ENCODE results near the gene PALB2.

The PALB2 gene

DNA sequence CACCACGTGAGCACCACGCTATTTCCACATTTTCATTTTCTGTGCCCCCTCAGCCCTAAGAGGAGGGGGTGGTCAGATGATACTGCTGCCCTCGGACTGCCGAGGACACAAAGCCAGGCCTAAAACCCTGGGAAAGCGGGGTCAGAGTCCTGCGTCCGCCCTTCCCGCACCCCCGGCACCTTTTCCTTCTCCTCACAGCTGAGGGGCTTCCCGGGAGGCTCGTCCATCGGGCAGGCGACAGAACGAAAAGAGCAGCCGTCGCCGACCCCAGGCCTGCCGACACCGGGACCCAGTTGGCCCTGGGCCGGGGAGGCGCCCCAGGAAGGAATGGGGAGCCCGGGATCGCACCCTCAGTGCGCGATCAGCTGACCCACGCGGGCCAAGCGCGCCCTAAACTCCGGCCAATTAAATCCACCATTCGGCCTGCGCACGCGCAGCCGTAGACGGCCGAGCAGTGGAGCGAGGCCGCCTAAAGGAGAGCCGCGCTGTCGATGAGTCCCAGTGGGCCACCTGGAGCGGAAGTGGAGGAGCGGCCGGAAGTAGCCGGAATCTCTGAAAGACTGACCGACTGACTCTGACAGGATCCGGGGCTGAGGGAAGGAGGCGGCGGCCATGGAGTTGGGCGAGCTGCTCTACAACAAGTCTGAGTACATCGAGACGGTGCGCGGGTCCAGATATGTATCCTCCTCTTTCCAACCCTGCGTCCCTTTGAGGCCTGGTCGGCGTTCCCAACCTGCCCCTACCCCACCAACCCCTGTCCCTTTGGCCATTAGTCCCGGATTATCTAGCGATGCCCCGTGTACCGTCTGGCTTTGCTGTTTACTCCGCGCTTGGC lies at the start of gene PALB2, which contains the start of gene DCTN5:
TSS of gene PALB2 (minus strand) at position 380 of the 835 bp plus-strand sequence. CDS start at position 227, 153 bp downstream.
TSS of gene DCTN5 (plus strand) at position 536 of the 835 bp plus-strand sequence. CDS start at position 613, 77 bp downstream.
- TF ChIP-seq, protein P1, sequence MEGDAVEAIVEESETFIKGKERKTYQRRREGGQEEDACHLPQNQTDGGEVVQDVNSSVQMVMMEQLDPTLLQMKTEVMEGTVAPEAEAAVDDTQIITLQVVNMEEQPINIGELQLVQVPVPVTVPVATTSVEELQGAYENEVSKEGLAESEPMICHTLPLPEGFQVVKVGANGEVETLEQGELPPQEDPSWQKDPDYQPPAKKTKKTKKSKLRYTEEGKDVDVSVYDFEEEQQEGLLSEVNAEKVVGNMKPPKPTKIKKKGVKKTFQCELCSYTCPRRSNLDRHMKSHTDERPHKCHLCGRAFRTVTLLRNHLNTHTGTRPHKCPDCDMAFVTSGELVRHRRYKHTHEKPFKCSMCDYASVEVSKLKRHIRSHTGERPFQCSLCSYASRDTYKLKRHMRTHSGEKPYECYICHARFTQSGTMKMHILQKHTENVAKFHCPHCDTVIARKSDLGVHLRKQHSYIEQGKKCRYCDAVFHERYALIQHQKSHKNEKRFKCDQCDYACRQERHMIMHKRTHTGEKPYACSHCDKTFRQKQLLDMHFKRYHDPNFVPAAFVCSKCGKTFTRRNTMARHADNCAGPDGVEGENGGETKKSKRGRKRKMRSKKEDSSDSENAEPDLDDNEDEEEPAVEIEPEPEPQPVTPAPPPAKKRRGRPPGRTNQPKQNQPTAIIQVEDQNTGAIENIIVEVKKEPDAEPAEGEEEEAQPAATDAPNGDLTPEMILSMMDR (IDR thresholded peaks at IDR 0.05), result no peak
- peak within 1 kb of the TSS; percentile 99 for H3K4me3 Mint-ChIP-seq
- H3K9me3 Mint-ChIP-seq, result peaks cover 4% of the 10 kb centered on the region
- peak within 1 kb of the TSS; percentile 99 for H3K27ac Mint-ChIP-seq
- peaks cover 27% of the 10 kb centered on the region for H3K36me3 Mint-ChIP-seq (ENCODE audit: low read depth)
- peak; percentile 88 for DNase-seq
- no peaks in the 10 kb centered on the region for H3K27me3 Mint-ChIP-seq (ENCODE audit: low read depth, poor library complexity)
- H3K4me1 Mint-ChIP-seq, result peaks cover 29% of the 10 kb centered on the region

- Mint-ChIP-seq H3K27me3 (ENCODE audit: low read depth, poor library complexity) (no peaks in the 10 kb centered on the region), H3K36me3 (ENCODE audit: low read depth) (peaks cover 44% of the 10 kb centered on the region), H3K27ac (no peak overlapping the region), H3K4me3 (no peak overlapping the region), H3K9me3 (no peaks in the 10 kb centered on the region), H3K4me1 (peaks cover 9% of the 10 kb centered on the region)
- no peak for DNase-seq
- TF ChIP-seq, protein P1 (IDR thresholded peaks at IDR 0.05), result no peak
Observed at GRCh38 chr16:23689442-23690187, 48.5 kb upstream of the PALB2 start.

DNA sequence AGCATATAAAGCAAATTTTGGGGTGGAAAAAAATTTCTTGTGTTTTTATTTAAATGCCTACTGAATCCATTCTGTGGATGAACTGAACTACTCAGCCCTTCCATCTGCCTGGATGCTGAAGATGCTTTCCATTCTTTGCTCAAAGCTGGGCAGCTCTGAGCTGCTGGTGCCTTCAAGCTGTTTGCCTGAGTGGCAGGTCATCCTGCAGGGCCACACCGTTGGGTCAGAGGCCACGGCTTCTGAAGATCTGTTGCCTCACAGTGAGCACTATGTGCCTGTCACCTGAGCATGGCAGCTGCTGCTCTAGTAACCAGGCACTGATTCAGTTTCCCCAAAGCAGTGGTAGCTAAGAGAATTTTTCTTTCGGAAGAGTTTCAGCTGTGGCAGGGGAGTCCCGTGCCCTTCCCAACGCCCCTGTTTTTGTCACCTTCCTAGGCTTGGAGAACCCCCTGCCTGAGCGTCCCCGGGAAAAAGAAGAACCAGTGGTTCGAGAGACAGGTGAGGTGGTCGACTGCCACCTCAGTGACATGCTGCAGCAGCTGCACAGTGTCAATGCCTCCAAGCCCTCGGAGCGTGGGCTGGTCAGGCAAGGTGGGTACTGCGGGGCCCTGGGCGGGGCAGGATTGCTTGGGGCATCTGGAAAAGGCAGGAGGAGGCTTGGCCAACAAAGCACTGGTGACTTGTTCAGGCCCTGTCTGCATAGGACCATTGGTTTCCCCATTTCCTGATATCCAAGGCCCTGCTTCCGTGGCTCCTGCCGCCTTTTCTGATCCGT lies 46.1 kb upstream of the PALB2 start:
- H3K4me3 Mint-ChIP-seq, result no peak overlapping the region
- no peaks in the 10 kb centered on the region for H3K9me3 Mint-ChIP-seq
- peak overlapping the region; percentile 32 for H3K27ac Mint-ChIP-seq
- no peaks in the 10 kb centered on the region for H3K27me3 Mint-ChIP-seq (ENCODE audit: low read depth, poor library complexity)
- peaks cover 67% of the 10 kb centered on the region for H3K36me3 Mint-ChIP-seq (ENCODE audit: low read depth)
- H3K4me1 Mint-ChIP-seq, result peaks cover 6% of the 10 kb centered on the region
- TF ChIP-seq, protein P1 (IDR thresholded peaks at IDR 0.05), result no peak
- no peak for DNase-seq

DNA sequence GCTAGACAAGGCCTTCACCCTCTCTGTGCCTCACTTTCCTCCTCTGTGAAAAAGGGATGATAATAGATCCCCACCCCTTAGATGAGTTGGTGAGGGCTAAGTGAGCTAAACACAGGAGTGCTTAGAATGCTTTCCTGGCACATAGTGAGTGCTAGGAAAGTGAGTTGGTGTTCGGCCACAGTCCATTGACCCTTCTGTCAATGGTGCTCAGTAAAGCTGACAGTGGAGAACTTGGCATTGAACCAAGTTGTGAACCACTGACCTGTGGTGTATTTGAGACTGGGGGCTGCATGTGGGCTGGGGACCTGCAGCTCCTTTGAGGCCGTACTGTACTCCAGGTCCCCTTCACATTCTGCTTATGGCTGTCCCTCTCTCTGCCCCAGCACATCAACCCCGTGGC lies 42.4 kb upstream of the PALB2 start:
- Mint-ChIP-seq H3K36me3 (ENCODE audit: low read depth) (peaks cover 70% of the 10 kb centered on the region), H3K27me3 (ENCODE audit: low read depth, poor library complexity) (no peaks in the 10 kb centered on the region), H3K4me1 (peaks cover 38% of the 10 kb centered on the region), H3K9me3 (no peaks in the 10 kb centered on the region), H3K4me3 (no peak overlapping the region), H3K27ac (no peak overlapping the region)
- DNase-seq, result no peak
- TF ChIP-seq, protein P1 (IDR thresholded peaks at IDR 0.05), result no peak

GRCh38 chr16:23682181-23682580 lies 41.1 kb upstream of the PALB2 start:
- Mint-ChIP-seq H3K27me3 (ENCODE audit: low read depth, poor library complexity) (no peaks in the 10 kb centered on the region), H3K4me3 (no peak overlapping the region), H3K9me3 (no peaks in the 10 kb centered on the region), H3K27ac (no peak overlapping the region), H3K4me1 (peaks cover 43% of the 10 kb centered on the region), H3K36me3 (ENCODE audit: low read depth) (peaks cover 58% of the 10 kb centered on the region)
- DNase-seq, result no peak
- TF ChIP-seq, protein P1 (IDR thresholded peaks at IDR 0.05), result no peak
